ENCODE data around the gene NRARP. TPM values are rescaled to one million over a fixed set of nuclear protein-coding genes. Genes with fewer than 3 reads are reported as not detected.

Gene NRARP
- polyA plus RNA-seq, 1 donor = 32.4 TPM

Other genes starting within 250 kb of the NRARP start
- gene ENTPD2, start 248.2 kb downstream of the NRARP start, polyA plus RNA-seq = 9.9 TPM
- gene SAPCD2, start 231.7 kb downstream of the NRARP start, polyA plus RNA-seq = 12.1 TPM
- 32.4 TPM for gene UAP1L1, start 224.8 kb downstream of the NRARP start, polyA plus RNA-seq
- 39.5 TPM for gene MAN1B1, start 215.3 kb downstream of the NRARP start, polyA plus RNA-seq
- 196 TPM for gene DPP7, start 187.5 kb downstream of the NRARP start, polyA plus RNA-seq
- gene GRIN1, start 163.1 kb downstream of the NRARP start, polyA plus RNA-seq = 2.6 TPM
- 12.0 TPM for gene LRRC26, start 132.2 kb downstream of the NRARP start, polyA plus RNA-seq
- gene TMEM210, start 130.2 kb downstream of the NRARP start, polyA plus RNA-seq = not detected
- gene ANAPC2, start 113.7 kb downstream of the NRARP start, polyA plus RNA-seq = 47.0 TPM
- gene SSNA1, start 113.6 kb downstream of the NRARP start, polyA plus RNA-seq = 66.0 TPM
- 32.1 TPM for gene TPRN, start 101.5 kb downstream of the NRARP start, polyA plus RNA-seq
- 33.1 TPM for gene TMEM203, start 96.6 kb downstream of the NRARP start, polyA plus RNA-seq
- gene NDOR1, start 96.6 kb downstream of the NRARP start, polyA plus RNA-seq = 12.1 TPM
- gene RNF208, start 80.0 kb downstream of the NRARP start, polyA plus RNA-seq = 11.0 TPM
- 71.7 TPM for gene CYSRT1, start 77.1 kb downstream of the NRARP start, polyA plus RNA-seq
- 87.5 TPM for gene RNF224, start 74.8 kb downstream of the NRARP start, polyA plus RNA-seq
- gene SLC34A3, start 71.4 kb downstream of the NRARP start, polyA plus RNA-seq = 36.9 TPM
- gene TUBB4B, start 61.0 kb downstream of the NRARP start, polyA plus RNA-seq = 402 TPM
- 3.4 TPM for gene STPG3, start 51.0 kb downstream of the NRARP start, polyA plus RNA-seq
- 45.9 TPM for gene NELFB, start 46.9 kb downstream of the NRARP start, polyA plus RNA-seq
- gene TOR4A, start 24.5 kb downstream of the NRARP start, polyA plus RNA-seq = 18.4 TPM
- gene EXD3, start 120.9 kb upstream of the NRARP start, polyA plus RNA-seq = 36.5 TPM
- 11.8 TPM for gene NOXA1, start 121.1 kb upstream of the NRARP start, polyA plus RNA-seq
- 14.2 TPM for gene ENTPD8, start 139.1 kb upstream of the NRARP start, polyA plus RNA-seq
- 33.4 TPM for gene NSMF, start 157.1 kb upstream of the NRARP start, polyA plus RNA-seq
- gene PNPLA7, start 248.1 kb upstream of the NRARP start, polyA plus RNA-seq = 7.2 TPM
- 30.5 TPM for gene MRPL41, start 249.6 kb upstream of the NRARP start, polyA plus RNA-seq